IMR-90 (cell line): ENCODE measurements around the gene HS6ST3.

Source experiments
- SMC3 ChIP-seq: fragments of 150-350 bp; IDR thresholded peaks from 2 replicates; pipeline ENCODE4 v1.6.1; 2016; ENCODE audit warnings: low read depth, mild to moderate bottlenecking, antibody characterized with exemption, low read length, moderate library complexity
- TF ChIP-seq, protein P1 (sequence below): conservative IDR thresholded peaks from 2 replicates; pipeline ENCODE4 v1.5.1; 2012; ENCODE audit warnings: mild to moderate bottlenecking, low read depth, low read length, improper control_type of control experiment
- TF ChIP-seq, protein P2 (sequence below): fragments of 150-350 bp; IDR thresholded peaks from 2 replicates; pipeline ENCODE4 v1.6.1; 2016; ENCODE audit warnings: low read depth, mild to moderate bottlenecking, low read length, moderate library complexity, borderline replicate concordance

DNA sequence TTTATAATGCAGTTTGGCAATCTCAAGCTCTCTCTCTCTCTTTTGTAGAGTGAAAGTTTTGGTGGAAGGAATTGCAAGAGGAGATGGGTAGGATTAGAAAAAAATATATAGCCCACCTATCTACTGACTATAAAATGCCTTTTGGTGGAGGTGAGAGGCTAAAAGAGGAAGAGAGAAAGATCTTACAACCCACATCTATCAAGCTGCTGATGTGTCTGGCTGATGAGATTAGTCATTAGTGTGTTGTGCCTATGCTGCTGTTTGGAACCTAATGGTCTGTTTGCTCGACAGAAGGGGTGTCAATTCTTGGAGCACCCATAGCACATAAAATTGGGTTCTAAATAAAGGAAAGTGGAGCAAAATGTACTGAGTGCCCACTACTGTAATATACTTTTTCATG lies 411.0 kb downstream of the HS6ST3 start:
- TF ChIP-seq, protein P1, sequence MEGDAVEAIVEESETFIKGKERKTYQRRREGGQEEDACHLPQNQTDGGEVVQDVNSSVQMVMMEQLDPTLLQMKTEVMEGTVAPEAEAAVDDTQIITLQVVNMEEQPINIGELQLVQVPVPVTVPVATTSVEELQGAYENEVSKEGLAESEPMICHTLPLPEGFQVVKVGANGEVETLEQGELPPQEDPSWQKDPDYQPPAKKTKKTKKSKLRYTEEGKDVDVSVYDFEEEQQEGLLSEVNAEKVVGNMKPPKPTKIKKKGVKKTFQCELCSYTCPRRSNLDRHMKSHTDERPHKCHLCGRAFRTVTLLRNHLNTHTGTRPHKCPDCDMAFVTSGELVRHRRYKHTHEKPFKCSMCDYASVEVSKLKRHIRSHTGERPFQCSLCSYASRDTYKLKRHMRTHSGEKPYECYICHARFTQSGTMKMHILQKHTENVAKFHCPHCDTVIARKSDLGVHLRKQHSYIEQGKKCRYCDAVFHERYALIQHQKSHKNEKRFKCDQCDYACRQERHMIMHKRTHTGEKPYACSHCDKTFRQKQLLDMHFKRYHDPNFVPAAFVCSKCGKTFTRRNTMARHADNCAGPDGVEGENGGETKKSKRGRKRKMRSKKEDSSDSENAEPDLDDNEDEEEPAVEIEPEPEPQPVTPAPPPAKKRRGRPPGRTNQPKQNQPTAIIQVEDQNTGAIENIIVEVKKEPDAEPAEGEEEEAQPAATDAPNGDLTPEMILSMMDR: no peak
- no peak for TF ChIP-seq SMC3
- TF ChIP-seq, protein P2, sequence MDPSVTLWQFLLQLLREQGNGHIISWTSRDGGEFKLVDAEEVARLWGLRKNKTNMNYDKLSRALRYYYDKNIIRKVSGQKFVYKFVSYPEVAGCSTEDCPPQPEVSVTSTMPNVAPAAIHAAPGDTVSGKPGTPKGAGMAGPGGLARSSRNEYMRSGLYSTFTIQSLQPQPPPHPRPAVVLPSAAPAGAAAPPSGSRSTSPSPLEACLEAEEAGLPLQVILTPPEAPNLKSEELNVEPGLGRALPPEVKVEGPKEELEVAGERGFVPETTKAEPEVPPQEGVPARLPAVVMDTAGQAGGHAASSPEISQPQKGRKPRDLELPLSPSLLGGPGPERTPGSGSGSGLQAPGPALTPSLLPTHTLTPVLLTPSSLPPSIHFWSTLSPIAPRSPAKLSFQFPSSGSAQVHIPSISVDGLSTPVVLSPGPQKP: no peak
